CD4-positive, alpha-beta T cell treated with Interleukin-15 for 1 hour (primary cell): ENCODE measurements around the gene MVP.
"Not testable (repeated sequence)": the region's sequence is repeated elsewhere in the genome, so short reads cannot be mapped to it uniquely, and the experiment has no call there.

Experiments used
- DNase-seq: peaks from one replicate; pipeline ENCODE4 v3.0.0-alpha.2; 2020

MVP gene

DNA sequence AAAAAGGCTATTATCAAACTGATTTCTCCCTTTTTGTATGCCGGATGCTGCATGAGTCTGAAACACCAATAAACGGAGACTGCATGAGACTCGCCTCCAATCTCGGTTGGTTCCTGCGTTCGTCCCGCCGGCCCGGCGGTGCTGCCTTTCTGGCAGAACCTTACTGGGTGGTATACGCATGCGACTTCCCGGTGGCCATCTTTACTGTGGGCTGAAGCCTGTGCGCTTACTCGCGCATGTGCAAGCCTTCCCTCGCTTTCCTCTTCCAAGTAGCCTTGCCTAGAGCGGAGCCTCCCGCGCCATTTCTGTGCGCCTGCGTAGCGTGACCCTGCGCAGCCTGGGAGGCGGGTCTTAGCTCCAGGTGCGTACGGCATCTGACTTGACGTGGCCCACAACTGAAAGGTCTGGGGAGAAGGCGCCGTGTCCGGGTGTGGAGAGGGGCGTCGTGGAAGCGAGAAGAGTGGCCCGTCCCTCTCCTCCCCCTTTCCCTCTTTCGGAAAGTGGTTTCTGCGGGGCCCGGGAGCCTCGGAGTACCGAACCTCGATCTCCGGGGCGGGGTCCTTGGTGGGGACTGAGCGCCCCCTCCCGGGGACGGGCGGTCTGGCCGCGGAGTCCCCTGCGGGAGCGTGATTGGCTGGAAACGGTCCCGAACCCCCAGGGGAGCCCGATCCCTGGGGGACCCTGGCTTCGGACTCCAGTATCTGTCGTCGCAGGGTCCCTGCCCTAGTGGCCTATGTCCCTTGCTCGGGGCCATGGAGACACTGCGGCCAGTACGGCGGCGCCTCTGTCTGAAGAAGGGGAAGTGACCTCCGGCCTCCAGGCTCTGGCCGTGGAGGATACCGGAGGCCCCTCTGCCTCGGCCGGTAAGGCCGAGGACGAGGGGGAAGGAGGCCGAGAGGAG, 4.2 kb upstream of the MVP start, which contains the start of gene PAGR1:
Gene PAGR1 (plus strand): TSS at position 360 of the 901 bp plus-strand sequence. CDS start 374 bp downstream, at position 734.
- peak; percentile 100 for DNase-seq

DNA sequence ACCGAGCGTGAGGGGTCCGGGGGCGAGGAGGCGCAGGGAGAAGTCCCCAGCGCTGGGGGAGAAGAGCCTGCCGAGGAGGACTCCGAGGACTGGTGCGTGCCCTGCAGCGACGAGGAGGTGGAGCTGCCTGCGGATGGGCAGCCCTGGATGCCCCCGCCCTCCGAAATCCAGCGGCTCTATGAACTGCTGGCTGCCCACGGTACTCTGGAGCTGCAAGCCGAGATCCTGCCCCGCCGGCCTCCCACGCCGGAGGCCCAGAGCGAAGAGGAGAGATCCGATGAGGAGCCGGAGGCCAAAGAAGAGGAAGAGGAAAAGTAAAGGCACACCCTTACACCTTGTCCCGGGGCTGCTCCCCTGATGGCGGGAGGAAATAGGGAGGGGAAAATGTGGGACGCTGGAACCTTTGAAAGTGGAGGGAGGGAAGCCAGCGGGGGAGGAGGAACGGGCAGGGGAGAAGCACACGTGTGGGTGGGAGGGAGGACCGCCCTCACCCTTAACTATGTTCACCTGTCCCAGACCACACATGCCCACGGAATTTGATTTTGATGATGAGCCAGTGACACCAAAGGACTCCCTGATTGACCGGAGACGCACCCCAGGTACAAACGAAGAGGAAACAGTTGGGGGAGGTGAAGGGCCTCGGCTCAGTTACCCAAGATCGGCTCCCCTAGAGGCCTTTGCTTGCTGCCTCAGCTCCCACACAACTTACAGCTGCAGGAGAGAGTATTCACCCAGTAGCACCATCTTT, 3.4 kb upstream of the MVP start:
- peak; percentile 59 for DNase-seq

DNA sequence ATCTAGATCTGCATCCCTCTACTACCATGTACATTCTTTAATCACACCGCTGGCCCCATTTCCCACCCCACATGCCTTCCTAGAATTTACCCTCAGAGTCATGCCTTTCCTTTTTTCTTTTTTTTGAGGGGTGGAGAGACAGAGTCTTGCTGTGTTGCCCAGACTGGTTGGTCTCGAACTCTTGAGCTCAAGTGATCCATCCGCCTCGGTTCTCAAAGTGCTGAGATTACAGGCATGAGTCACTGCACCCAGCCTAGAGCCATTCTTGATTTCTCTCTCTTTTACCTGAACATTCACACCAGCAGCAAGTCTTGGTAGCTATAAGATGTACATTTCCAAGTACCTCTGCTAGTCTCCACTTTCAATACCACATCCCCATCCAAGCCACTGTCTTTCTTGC, 2.2 kb upstream of the MVP start:
- no peak for DNase-seq

DNA sequence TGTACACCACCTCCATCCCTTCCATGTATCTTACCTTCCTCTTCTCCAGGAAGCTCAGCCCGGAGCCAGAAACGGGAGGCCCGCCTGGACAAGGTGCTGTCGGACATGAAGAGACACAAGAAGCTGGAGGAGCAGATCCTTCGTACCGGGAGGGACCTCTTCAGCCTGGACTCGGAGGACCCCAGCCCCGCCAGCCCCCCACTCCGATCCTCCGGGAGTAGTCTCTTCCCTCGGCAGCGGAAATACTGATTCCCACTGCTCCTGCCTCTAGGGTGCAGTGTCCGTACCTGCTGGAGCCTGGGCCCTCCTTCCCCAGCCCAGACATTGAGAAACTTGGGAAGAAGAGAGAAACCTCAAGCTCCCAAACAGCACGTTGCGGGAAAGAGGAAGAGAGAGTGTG, 756 bp upstream of the MVP start:
- DNase-seq = no peak

DNA sequence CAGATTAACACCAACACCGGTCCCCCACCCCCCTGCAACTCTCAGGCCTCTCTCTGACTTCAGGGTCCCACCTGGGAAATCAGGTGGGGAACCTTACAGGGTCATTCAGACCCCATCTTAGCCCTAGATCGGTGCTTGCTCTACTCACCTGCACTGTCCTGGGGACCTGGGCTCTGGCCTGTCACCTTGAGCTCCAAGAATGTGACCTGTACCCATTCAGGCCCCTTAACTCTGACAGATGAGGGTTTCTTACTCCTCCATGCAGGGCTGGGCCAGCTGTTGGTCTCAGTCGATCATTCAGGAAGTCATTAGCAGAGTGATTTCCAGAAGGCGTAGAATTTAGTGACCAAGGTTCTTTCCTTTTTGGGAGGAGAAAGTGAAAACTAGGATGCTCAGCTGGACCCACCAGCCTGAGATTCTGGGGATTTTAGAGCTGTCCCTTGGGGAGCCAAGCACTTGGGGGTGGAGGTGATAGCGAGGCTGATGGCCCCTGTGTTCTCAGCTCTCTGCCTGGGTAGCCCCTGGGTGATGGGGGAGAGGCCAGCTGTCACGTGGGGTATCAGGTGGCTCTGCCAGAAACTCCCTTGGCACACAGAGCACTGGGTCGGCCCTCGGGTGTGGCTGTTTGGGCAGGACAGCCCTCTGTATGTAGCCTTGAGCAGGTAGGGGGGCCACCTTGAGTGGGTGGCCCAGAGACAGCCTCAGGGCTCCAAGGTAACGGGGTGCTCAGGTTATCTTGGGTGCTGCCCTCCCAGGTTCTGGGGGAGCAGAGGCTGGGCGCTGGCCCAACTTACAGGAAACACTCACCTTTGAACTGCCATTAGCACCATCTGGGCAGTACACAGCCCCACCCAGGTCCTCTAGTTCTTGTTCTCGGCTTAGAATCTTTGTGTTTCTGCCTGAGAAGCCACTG, 724 bp downstream of the MVP start:
- peak; percentile 57 for DNase-seq

DNA sequence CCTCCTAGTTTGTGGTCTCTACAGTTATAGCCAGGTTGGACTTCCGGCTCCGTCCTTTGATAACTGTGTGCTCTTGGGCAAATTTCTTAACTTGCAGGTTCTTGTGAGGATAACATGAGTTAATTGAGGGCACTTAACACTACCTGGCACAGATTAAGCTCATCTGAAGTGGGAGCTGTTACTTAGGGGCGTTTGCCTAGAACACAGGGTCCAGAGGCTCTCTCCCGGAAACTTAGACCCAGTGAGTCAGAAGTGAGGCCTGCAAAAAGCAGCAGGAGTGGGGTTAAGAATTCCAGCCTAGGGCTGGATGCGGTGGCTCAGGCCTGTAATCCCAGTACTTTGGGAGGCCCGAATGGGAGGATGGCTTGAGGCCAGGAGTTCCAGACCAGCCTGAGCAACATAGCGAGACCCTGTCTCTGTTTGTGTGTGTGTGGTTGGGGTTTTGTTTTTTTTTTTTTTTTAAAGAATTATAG, 1.4 kb downstream of the MVP start:
- no peak for DNase-seq

DNA sequence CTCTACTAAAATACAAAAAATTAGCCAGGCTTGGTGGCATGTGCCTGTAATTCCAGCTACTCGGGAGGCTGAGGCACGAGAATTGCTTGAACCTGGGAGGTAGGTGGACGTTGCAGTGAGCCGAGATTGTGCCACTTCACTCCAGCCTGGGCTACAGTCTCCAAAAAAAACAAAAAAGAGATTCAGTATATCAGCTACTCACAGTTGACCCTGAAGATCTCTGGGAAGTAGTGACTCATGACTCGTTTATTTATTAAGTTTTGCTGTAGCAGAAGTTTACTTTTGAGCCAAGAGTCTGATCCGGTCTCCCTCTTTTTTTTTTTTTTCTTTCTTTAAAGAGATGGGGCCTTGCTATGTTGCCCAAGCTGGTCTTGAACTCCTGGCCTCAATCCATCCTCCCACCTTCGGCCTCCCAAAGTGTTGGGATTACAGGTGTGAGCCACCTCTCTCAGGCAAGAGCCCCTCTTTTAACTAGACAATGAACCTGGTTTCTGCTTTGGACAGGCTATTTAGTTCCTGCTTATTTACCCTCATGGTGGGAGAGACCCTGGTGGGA, 4.4 kb downstream of the MVP start:
- DNase-seq = no peak

DNA sequence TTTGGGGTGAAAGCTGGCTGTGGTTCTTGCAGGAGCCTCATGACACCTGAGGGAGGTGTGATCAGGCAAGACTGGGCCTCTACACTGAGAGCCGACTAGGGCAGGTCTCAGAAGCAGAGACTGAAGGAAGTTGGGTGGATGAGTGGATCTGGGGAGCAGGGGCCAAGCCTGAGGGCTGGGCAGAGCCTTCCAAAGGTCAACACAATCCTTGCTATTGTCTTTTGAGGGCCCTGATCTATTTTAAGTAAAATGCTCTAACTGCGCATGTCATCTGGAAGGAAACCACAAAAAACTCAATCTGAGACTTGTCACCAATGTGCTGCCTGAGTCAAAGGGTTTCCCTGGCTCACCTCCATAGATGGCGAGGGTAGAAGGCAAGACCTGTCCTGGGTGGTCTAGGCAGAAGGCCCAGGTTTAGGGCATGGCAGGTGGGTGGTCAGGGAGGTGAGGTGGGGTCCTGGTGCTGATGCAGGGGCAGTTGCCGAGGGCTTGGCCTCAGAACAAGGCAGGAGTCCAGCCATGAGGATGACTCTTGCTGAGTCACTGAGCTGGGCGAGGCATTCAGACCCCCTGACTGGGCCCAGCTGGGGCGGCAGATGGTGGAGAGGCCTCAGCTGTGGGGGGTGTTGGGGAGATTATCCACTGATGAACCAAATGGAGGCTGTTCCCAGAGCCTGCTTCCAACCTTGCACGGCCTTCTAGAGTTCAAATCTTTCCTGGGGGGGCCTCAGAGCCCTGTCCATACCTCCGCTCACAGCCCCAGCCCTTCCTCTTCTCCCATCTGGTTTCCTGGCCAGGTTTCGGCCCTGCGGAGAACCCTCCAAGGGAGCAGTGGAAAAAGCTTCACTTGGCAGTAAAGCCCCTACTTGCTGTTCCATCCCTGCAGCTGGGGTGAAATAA, 5.1 kb downstream of the MVP start:
- no peak for DNase-seq

DNA sequence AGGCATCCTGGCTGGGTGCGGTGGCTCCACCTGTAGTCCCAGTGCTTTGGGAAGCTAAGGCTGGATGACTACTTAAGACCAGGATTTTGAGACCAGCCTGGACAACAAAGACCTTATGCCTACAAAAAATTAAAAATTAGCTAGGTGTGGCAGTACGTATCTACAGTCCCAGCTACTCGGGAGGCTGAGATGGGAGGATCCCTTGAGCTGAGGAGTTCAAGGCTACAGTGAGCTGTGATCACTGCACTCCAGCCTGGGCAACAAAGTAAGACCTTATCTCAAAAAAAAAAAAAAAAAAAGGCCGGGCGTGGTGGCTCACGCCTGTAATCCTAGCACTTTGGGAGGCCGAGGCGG, 6.1 kb downstream of the MVP start:
- no peak for DNase-seq

DNA sequence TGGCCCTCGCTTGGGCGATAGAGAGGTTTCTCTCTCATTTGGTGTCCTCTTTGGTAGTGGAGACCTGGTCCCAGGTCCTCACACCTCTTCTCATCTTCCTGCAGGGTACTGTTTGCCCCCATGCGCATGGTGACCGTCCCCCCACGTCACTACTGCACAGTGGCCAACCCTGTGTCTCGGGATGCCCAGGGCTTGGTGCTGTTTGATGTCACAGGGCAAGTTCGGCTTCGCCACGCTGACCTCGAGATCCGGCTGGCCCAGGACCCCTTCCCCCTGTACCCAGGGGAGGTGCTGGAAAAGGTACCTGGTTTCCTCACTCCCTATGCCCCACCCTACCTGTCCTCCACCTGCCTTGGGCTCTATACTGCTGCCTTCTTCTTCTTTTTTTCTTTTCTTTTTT, 10.5 kb downstream of the MVP start:
- no peak for DNase-seq

DNA sequence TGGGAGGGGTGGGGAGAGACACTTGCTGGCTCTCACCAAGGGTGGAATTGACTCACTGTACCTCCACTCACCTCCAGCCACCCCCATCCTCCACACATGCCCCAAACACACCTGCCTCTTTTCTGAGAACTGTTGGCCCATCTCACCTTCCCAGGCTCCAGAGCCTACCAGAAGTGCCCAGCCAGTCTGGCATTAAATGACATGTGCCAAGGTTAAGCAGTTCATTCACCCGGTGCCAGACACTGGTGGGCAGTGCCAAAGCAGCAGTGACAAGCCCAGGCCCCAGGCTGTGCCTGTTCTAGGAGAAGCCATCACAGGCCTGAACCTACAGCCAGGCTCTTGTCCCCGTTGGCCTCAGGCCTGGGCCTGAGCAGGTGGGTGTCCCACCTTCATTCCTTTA, 11.2 kb downstream of the MVP start:
- no peak for DNase-seq

DNA sequence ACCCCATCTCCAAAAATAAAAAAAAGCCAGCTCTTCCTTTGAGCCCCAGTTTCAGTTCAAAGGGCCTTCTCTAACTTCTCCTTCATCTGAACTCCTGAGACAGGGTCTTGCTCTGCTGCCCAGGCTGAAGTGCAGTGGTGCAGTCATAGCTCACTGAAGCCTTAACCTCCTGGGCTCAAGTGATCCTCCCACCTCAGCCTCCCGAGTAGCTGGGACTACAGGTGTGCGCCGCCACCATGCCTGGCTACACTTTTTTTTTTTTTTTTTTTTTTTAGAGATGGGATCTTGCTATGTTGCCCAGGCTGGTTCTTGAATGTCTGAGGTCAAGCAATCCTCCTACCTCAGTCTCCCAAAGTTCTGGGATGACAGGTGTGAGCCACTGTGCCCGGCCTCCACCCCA, 13.0 kb downstream of the MVP start:
- not testable (repeated sequence) for DNase-seq

DNA sequence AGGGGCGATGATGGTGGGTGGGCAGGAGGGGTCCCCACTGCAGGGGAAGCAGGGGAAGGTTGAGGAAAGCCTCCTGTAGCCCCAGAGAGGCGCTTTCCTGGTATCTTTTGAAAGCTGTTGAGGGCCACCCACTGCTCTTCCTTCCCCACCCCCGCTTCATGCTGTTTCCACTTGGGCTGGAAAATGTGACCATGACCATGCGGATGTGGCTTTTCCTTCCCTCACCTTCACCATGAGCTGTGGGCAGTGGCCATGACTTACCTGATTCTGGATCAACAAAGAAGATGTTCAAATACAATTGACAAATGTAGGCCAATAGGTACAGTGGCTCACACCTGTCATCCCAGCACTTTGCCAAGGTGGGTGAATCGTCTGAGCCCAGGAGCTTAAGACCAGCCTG, 13.8 kb downstream of the MVP start:
- no peak for DNase-seq

DNA sequence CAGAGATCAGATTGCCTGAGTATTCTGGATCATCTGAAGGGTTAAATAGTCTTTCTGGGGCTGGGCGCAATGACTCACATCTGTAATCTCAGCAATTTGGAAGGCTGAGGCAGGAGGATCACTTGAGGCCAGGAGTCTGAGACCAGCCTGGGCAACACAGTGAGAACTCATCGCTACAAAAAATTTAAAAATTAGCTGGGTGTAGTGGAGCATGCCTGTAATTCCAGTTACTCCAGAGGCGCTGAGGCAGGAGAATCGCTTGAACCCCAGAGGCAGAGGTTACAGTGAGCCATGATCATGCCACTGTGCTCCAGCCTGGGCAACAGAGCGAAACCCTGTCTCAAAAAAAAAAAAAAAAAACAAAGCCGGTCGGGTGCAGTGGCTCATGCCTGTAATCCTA, 15.7 kb downstream of the MVP start:
- no peak for DNase-seq

DNA sequence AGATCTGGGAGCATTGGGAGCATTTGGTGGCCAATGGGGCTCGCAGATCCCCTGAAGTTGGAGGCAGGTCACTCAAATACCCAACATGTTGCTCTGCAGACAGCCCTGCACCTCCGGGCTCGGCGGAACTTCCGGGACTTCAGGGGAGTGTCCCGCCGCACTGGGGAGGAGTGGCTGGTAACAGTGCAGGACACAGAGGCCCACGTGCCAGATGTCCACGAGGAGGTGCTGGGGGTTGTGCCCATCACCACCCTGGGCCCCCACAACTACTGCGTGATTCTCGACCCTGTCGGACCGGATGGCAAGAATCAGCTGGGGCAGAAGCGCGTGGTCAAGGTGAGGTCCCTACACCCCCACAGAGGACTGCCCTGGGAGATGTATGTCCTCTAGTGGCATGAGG, 16.4 kb downstream of the MVP start:
- DNase-seq = no peak

DNA sequence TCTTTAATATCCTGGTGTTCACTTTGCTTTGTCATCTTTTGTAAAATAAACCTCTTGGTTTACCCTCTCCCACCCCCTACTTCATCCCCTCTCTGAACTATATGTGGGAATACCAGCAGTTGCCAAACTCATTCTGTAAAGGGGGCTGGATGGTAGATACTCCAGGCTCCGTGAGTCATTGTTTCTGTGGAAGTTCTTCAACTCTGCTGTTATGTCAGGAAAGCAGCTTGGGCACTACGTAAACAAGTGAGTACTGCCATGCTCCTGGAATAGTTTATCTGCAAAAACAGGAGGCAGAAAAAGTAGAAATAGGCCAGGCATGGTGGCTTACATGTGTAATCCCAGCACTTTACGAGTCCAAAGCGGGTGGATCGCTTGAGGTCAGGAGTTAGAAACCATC, 17.6 kb downstream of the MVP start:
- no peak for DNase-seq

DNA sequence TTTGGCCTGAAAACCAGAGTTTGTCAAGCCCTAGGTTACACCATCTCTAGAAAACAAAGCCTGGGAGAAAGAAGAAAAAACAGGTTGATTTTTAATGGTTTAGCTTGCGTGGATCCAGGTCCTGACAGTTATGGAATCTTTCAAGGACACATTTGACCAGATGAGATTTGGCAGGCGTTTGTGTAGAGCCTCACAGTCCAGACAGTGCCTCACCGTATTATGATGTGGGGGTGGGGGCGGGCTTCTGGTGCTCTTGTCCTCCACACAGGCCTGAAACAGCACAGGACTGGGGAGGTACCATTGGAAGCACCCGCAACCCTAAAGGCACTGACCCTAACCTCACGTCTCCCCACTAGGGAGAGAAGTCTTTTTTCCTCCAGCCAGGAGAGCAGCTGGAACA, 19.6 kb downstream of the MVP start:
- DNase-seq = no peak

DNA sequence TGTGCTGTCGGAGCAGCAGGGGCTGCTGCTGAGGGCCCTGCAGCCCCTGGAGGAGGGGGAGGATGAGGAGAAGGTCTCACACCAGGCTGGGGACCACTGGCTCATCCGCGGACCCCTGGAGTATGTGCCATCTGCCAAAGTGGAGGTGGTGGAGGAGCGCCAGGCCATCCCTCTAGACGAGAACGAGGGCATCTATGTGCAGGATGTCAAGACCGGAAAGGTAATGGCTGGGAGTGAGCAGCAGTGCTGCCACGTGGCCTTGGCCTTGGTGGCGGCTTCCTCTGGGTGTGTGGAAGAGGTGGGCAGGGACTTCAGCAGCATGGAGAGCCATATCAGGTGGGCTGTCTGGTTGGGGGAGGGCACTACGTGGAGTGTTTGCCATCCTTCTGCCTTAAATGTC, 20.0 kb downstream of the MVP start:
- no peak for DNase-seq

DNA sequence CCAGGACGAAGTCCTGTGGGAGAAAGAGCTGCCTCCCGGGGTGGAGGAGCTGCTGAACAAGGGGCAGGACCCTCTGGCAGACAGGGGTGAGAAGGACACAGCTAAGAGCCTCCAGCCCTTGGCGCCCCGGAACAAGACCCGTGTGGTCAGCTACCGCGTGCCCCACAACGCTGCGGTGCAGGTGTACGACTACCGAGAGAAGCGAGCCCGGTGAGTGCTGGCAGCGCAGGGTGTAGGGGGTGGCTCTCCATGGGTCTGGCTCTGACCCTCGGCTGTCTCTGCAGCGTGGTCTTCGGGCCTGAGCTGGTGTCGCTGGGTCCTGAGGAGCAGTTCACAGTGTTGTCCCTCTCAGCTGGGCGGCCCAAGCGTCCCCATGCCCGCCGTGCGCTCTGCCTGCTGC, 21.4 kb downstream of the MVP start:
- no peak for DNase-seq

DNA sequence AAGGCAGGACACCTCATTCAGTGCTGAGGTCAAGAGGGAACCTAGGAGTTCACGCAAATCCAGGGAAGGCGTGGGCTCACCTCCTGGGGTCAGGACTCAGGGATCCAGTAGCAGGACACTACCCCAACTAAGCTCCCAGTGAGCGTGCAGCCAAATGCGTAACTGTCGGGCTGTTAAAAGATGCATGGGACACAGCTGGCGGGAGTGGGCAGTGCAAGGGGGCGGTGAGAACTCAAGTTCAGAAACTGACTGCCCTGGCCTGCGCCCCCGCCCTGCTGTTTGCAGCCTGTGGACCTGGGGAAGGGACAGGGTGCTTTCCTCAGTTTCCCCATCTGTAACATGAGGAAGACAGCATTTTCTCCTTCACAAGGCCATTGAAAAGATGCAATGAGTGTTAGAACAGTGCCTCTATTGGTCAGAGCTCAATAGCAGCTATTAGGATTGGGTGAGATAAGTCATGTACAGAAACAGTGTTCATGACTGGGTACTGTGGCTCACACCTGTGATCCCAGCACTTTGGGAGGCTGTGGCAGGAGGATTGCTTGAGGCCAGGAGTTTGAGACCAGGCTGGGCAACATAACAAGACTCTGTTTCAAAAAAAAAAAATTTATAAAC, 22.6 kb downstream of the MVP start:
- no peak for DNase-seq

DNA sequence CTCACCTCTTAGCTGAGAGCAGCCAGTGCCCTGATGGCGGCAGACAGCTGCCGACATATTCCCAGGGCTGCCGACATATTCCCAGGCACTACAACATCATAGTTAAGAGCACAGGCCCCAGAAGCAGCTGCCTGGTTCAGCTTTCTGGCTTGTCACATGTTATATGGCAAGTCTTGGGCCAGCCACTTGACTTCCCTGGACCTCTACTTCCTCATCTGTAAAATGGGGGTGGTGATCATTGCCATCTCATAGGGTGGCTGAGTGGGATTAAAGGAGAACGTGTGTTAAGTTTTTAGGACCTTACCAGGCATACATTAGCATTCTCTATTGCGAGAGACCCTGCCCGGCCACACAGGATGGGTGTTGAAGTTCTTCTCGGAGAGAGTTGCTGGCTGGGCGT, 23.7 kb downstream of the MVP start:
- DNase-seq = no peak
